Prostate gland (tissue), 2 donors: Measurements from ENCODE around the gene OSBP2. TPM values are rescaled to one million over a fixed set of nuclear protein-coding genes. Genes with fewer than 3 reads are reported as not detected.

Source experiments
- DNase-seq: peaks from one replicate; pipeline ENCODE4 v3.0.0-alpha.2; 2019; ENCODE audit warnings: low spot score
- H3K27ac ChIP-seq, 2 donors: fragments of 200-600 bp; sonication (generic); 2 replicates each; pipeline ENCODE4 v1.5.1; 2017 to 2019
- H3K27me3 ChIP-seq: fragments of 200-600 bp; sonication (generic); replicated peaks from 2 replicates; pipeline ENCODE4 v1.5.1; 2019; ENCODE audit not compliant: insufficient read depth
- H3K36me3 ChIP-seq, 2 donors: fragments of 200-600 bp; sonication (generic); 1 replicate in 1 of 2; 2 replicates in 1 of 2; pipeline versions ENCODE4 v1.5.1 to v1.8.1; 2017 to 2019
- H3K4me1 ChIP-seq: fragments of 200-600 bp; sonication (generic); replicated peaks from 2 replicates; pipeline ENCODE4 v1.5.1; 2019
- H3K4me3 ChIP-seq, 2 donors: fragments of 200-600 bp; sonication (generic); 2 replicates each; pipeline ENCODE4 v1.5.1; 2017 to 2019
- H3K9me3 ChIP-seq: fragments of 200-600 bp; sonication (generic); 2 replicates; pipeline ENCODE4 v1.5.1; 2017
- POLR2A ChIP-seq: fragments of 450-650 bp; IDR thresholded peaks from one replicate; pipeline ENCODE4 v1.6.1; 2016; ENCODE audit warnings: antibody characterized with exemption, mild to moderate bottlenecking
- POLR2AphosphoS5 ChIP-seq: sonication (generic); formaldehyde crosslinking; IDR thresholded peaks from one replicate; pipeline ENCODE4 v1.6.1; 2017; ENCODE audit warnings: antibody characterized with exemption
- WGBS: methylation state at CpG from one replicate; pipeline ENCODE4 v1.1.5; 2018; 5-methylcytosine and 5-hydroxymethylcytosine counted together
- intact Hi-C: fragments of 100-400 bp; cut with DNase I; formaldehyde crosslinking; loops from one replicate; pipeline ENCODE4 v1.14.2; 2022
- total RNA-seq, 2 donors: library from RNA; depleted of rRNA; stranded (reverse); fragments of >200 nt; gene quantifications; one replicate each; pipeline ENCODE4 v1.1.0, GENCODE V29; 2016
- TF ChIP-seq, protein P1 (sequence below), 4 experiments: fragments of 200-600 bp in 2 of 4; fragments of 450-650 bp in 2 of 4; sonication (generic) in 2 of 4; IDR thresholded peaks; 1 replicate in 3 of 4; 2 replicates in 1 of 4; pipeline ENCODE4 v1.5.1; 2016 to 2019; ENCODE audit warnings: antibody characterized with exemption in 4 of 4, mild to moderate bottlenecking in 2 of 4, moderate library complexity in 2 of 4

Gene OSBP2
- total RNA-seq, 2 donors from 2014 or later, result 4.5 to 16.2 TPM

DNA sequence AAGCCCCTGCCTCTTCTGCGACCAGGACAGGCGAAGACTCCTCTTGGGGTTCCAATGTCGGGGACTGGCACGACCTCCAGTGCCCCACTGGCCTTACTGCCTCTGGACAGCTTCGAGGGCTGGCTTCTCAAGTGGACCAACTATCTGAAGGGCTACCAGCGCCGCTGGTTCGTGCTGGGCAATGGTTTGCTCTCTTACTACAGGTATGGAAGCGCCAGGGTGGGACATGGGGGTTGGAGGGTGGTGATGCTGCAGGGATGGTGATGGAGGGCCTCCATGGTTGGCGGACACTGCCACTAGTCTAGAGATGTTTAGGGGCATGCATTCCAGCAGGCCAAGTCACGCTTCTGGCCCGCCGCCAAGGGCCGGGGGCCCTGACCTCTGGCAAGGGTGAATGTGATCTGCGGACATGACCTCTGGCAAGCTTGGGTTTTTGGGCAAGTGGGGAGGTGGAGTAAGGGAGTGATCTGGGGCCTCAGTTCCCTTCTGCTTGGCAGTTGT lies 727 bp downstream of the OSBP2 start:
- DNase-seq, result no peak
- TF ChIP-seq, protein P1, sequence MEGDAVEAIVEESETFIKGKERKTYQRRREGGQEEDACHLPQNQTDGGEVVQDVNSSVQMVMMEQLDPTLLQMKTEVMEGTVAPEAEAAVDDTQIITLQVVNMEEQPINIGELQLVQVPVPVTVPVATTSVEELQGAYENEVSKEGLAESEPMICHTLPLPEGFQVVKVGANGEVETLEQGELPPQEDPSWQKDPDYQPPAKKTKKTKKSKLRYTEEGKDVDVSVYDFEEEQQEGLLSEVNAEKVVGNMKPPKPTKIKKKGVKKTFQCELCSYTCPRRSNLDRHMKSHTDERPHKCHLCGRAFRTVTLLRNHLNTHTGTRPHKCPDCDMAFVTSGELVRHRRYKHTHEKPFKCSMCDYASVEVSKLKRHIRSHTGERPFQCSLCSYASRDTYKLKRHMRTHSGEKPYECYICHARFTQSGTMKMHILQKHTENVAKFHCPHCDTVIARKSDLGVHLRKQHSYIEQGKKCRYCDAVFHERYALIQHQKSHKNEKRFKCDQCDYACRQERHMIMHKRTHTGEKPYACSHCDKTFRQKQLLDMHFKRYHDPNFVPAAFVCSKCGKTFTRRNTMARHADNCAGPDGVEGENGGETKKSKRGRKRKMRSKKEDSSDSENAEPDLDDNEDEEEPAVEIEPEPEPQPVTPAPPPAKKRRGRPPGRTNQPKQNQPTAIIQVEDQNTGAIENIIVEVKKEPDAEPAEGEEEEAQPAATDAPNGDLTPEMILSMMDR (IDR thresholded peaks at IDR 0.05), result no peak
- no peak for TF ChIP-seq POLR2AphosphoS5
- no peak for TF ChIP-seq POLR2A
- WGBS, result 75% methylated on average over 13 of the region's 15 CpGs
- H3K4me1 ChIP-seq, result no peaks in the 10 kb centered on the region
- no peaks in the 10 kb centered on the region for H3K36me3 ChIP-seq
- peak overlapping the region in 1 of 2 donors; percentile 72 for H3K27ac ChIP-seq
- no peaks in the 10 kb centered on the region for H3K9me3 ChIP-seq
- intact Hi-C loops, result no loop called here
- H3K27me3 ChIP-seq, result no peaks in the 10 kb centered on the region
- H3K4me3 ChIP-seq, result peak overlapping the region; percentile 49 to 53

DNA sequence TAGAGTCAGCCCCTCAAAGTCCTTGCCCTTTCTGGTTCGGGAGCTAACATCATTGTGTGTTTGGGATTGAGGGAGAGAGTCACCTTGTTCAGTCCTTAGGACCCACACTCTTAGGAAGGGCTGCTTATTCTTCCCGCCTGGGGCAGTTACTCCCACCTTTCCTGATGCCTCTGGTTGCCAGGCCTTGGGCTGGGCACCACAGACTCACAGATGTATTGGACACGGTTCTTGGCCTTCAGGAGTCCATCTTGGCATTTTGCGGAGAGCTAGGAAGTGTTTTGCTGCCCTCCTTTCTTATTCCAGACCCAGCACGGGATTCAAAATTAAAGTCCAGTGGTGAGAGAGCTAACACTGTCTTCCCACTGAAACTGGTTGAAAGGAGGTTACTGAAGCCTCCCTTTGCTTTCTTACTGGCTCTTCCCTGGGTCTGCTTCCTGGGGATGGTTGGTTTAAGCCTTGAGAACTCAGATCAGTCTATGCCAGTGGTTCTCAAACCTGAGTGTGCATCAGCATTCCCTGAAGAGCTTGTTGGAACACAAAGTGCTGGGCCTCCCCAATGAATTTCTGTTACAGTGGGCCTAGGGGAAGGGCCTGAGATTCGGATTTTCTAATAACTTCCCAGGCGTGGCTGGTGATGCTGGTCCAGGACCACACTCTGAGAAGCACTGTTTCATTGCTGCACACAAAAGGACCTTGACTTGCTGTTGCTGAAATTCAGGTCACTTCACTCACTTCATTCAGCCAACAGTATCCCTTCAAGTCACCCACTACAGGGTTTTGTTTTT lies 1.4 kb downstream of the OSBP2 start:
- no peak overlapping the region for H3K4me3 ChIP-seq

DNA sequence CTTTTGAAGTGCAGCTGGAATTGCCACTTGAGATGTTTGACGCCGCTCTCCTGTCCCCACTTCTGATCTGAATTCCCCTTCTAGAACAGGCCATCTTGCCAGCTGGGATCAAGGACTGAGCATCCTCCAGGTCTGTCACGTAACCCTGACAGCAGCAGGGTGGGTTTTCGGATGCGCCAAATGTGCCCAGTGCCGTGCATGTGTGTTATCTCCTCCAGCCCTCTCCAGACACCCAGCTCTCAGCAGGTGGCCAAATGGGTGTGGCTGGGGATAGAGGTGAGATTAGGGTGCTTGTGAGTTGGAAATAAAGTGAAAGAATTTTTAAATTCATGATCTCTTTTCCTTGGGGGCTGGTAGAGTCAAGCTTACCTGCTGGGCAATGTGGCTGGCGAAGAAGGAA lies 3.3 kb downstream of the OSBP2 start:
- no peaks in the 10 kb centered on the region for H3K4me1 ChIP-seq
- no peaks in the 10 kb centered on the region for H3K9me3 ChIP-seq
- TF ChIP-seq, protein P1 (IDR thresholded peaks at IDR 0.05), result no peak
- TF ChIP-seq POLR2A, result no peak
- no peak for TF ChIP-seq POLR2AphosphoS5
- H3K27me3 ChIP-seq, result no peaks in the 10 kb centered on the region
- H3K27ac ChIP-seq, result no peak overlapping the region
- 95% methylated on average over 7 of the region's 7 CpGs for WGBS
- H3K36me3 ChIP-seq, result no peaks in the 10 kb centered on the region
- no peak for DNase-seq
- intact Hi-C loops, result no loop called here
- no peak overlapping the region for H3K4me3 ChIP-seq

More for the DNA sequence above, 1.4 kb downstream of the OSBP2 start:
- intact Hi-C loops, result no loop called here
- Histone ChIP-seq H3K27ac (no peak overlapping the region), H3K36me3 (no peaks in the 10 kb centered on the region), H3K27me3 (no peaks in the 10 kb centered on the region), H3K4me1 (no peaks in the 10 kb centered on the region), H3K9me3 (no peaks in the 10 kb centered on the region)
- TF ChIP-seq, protein P1 (IDR thresholded peaks at IDR 0.05), result no peak
- TF ChIP-seq POLR2AphosphoS5, result no peak
- TF ChIP-seq POLR2A, result no peak
- WGBS, result 92% methylated on average over 7 of the region's 7 CpGs
- DNase-seq, result no peak

DNA sequence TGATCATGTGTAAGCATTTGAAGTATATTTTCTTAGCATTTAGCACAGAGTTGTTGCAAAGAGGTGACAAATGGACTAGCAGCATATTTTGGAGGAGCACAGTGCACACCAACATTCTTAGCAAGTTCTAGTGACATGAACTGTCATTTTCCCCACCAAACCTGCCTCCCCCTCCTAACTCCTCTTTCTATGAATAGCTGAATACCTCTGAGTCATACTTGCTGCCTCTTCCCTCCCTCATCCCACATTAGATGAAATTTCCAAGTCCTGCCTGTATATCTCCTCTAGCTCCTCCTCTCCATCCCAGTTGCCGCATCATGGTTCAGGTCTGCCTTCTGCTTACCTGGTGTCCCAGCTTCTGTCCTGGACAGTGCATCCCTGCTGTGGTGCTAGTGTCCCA lies 7.2 kb downstream of the OSBP2 start:
- H3K27me3 ChIP-seq, result no peaks in the 10 kb centered on the region
- H3K4me3 ChIP-seq, result no peak overlapping the region
- H3K36me3 ChIP-seq, result no peaks in the 10 kb centered on the region
- intact Hi-C loops, result no loop called here
- 100% methylated on average over 1 of the region's 1 CpG for whole genome bisulfite sequencing
- DNase-seq, result no peak
- H3K27ac ChIP-seq, result no peak overlapping the region
- TF ChIP-seq, protein P1 (IDR thresholded peaks at IDR 0.05), result no peak
- TF ChIP-seq POLR2AphosphoS5 (no peak), POLR2A (no peak)
- H3K9me3 ChIP-seq, result no peaks in the 10 kb centered on the region
- no peaks in the 10 kb centered on the region for H3K4me1 ChIP-seq

DNA sequence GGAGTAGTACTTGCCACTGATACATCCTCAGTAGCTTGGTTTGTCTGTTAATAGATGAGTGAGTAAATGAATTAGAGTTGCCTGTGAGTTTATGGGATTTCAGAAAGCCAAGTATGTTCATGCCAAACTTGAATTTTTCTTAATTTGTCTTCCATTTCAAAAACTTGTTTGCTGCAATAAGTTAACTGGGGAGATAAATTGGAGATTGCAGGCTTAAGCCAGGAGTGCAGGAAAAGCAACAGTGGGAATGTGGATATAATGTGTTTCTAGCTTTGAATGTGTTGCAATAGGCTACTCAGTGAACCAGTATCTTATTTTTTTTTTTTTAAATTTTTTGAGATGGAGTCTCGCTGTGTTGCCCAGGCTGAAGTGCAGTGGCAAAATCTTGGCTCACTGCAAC lies 8.2 kb downstream of the OSBP2 start:
- Histone ChIP-seq H3K27ac (no peak overlapping the region), H3K36me3 (no peaks in the 10 kb centered on the region), H3K9me3 (no peaks in the 10 kb centered on the region), H3K4me1 (no peaks in the 10 kb centered on the region), H3K27me3 (no peaks in the 10 kb centered on the region), H3K4me3 (no peak overlapping the region)
- no peak for DNase-seq
- intact Hi-C loops, result no loop called here
- WGBS, result 96% methylated on average over 1 of the region's 1 CpG
- no peak for TF ChIP-seq POLR2A
- TF ChIP-seq, protein P1 (IDR thresholded peaks at IDR 0.05), result no peak
- TF ChIP-seq POLR2AphosphoS5, result no peak
